Upper lobe of left lung (tissue), 4 donors: ENCODE data around the gene ARHGAP15.

Experiments
- POLR2A ChIP-seq, 4 donors: fragments of 450-650 bp; IDR thresholded peaks; one replicate each; pipeline ENCODE4 v1.5.1; 2016 to 2017; ENCODE audit warnings: antibody characterized with exemption in 4 of 4, mild to moderate bottlenecking in 2 of 4
- TF ChIP-seq, protein P1 (sequence below), 6 experiments: fragments of 450-650 bp in 4 of 6; fragments of 200-600 bp in 2 of 6; sonication (generic) in 2 of 6; IDR thresholded peaks; one replicate each; pipeline ENCODE4 v1.5.1; 2016 to 2019; ENCODE audit warnings: antibody characterized with exemption in 6 of 6

- TF ChIP-seq, protein P1, sequence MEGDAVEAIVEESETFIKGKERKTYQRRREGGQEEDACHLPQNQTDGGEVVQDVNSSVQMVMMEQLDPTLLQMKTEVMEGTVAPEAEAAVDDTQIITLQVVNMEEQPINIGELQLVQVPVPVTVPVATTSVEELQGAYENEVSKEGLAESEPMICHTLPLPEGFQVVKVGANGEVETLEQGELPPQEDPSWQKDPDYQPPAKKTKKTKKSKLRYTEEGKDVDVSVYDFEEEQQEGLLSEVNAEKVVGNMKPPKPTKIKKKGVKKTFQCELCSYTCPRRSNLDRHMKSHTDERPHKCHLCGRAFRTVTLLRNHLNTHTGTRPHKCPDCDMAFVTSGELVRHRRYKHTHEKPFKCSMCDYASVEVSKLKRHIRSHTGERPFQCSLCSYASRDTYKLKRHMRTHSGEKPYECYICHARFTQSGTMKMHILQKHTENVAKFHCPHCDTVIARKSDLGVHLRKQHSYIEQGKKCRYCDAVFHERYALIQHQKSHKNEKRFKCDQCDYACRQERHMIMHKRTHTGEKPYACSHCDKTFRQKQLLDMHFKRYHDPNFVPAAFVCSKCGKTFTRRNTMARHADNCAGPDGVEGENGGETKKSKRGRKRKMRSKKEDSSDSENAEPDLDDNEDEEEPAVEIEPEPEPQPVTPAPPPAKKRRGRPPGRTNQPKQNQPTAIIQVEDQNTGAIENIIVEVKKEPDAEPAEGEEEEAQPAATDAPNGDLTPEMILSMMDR (IDR thresholded peaks at IDR 0.05), result no peak
- TF ChIP-seq POLR2A (IDR thresholded peaks at IDR 0.05), result no peak
These were observed 264.8 kb downstream of the ARHGAP15 start for GRCh38 chr2:143394062-143394461.
